ENCODE results near the gene TFF3. TPM values are rescaled to one million over a fixed set of nuclear protein-coding genes. Genes with fewer than 3 reads are reported as not detected.
A peak's percentile ranks its signal among the peaks of the same experiment; 100 is the strongest.

The TFF3 gene
- total and polyA plus RNA-seq, 2 of the 13 experiments (the other 11 are each of a cell fraction or from before 2014, with no cell fraction given): 14.2 to 26.9 TPM

DNA sequence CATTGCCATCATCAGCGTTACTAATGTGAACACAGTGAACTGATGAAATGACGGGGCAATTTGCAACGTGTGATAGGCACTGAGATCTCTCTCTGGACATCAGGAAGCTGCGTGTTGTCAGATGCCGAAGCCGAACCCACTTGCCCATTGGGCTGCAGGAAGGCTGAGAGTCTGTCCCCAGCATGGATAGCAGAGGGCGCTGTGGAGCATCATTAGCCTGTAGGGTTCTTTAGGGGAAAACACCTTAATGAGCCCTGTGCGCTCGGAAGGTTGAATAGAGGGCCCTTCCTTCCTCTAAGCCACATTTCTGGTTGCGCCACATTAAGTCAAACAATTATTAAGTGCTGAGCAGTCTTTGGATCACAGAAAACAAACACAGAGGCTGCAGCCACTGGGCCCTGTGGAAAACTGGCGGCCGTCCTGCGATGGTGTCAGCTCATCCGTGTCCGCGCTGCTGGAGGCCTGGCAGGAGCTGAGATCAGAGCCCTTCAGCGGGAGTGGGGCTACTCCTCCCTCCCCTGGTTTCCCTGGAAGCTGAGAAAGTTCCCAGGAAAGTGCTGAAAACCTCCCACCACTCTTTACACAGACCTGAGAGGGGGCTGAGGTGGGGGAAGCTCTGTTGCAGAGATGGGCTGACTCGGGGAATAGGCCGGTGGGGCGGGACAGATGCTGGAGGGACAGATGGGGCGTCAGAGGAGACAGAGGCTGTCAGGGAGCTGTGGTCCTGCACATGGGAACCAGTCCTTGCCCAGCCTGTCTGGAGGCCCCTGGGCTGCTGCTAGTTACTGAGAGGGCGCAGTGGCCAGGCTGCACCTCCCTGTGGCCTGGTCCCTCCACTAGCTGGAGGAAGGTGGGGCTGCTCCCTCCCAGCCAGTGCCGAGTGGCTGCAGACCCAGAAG is 22.9 kb upstream of the TFF3 start (continued):
- TF ChIP-seq KDM2A (CRISPR knock-in tag; IDR thresholded peaks at IDR 0.05; ENCODE audit: borderline replicate concordance, low read depth) (peak; percentile 47; the same call in 1 of the 2 replicates), RBM22 (optimal IDR thresholded peaks at IDR 0.05; ENCODE audit: low read length) (no peak), STAG1 (CRISPR knock-in tag; IDR thresholded peaks at IDR 0.05) (peak; percentile 71), MIXL1 (CRISPR knock-in tag; IDR thresholded peaks at IDR 0.05) (0 out of 2 replicates have a peak, but pooled peaks have one; percentile 48), XRCC5 (optimal IDR thresholded peaks at IDR 0.05; ENCODE audit: low read length) (peak; percentile 77), HIVEP1 (CRISPR knock-in tag; IDR thresholded peaks at IDR 0.05) (0 out of 2 replicates have a peak, but pooled peaks have one; percentile 40), ZSCAN25 (CRISPR knock-in tag; IDR thresholded peaks at IDR 0.05) (no peak), SOX6 (IDR thresholded peaks at IDR 0.05) (no peak), SOX6 (CRISPR knock-in tag; IDR thresholded peaks at IDR 0.05) (peak; percentile 39; the same call in 1 of the 2 replicates), ZNF451 (CRISPR knock-in tag; IDR thresholded peaks at IDR 0.05) (no peak), U2AF1 (optimal IDR thresholded peaks at IDR 0.05; ENCODE audit: low read depth, low read length) (no peak), CEBPB (IDR thresholded peaks at IDR 0.05; ENCODE audit: borderline replicate concordance, low read depth, low read length) (peak; percentile 51; the same call in 1 of the 2 replicates), ZSCAN20 (CRISPR knock-in tag; IDR thresholded peaks at IDR 0.05; ENCODE audit: borderline replicate concordance) (no peak), BORCS8-MEF2B (CRISPR knock-in tag; IDR thresholded peaks at IDR 0.05) (0 out of 2 replicates have a peak, but pooled peaks have one; percentile 35)
- TF ChIP-seq, protein P1, sequence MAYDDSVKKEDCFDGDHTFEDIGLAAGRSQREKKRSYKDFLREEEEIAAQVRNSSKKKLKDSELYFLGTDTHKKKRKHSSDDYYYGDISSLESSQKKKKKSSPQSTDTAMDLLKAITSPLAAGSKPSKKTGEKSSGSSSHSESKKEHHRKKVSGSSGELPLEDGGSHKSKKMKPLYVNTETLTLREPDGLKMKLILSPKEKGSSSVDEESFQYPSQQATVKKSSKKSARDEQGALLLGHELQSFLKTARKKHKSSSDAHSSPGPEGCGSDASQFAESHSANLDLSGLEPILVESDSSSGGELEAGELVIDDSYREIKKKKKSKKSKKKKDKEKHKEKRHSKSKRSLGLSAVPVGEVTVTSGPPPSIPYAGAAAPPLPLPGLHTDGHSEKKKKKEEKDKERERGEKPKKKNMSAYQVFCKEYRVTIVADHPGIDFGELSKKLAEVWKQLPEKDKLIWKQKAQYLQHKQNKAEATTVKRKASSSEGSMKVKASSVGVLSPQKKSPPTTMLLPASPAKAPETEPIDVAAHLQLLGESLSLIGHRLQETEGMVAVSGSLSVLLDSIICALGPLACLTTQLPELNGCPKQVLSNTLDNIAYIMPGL (CRISPR knock-in tag; IDR thresholded peaks at IDR 0.05; ENCODE audit: borderline replicate concordance in 1 of 2, low read depth in 1 of 2): peak in 1 of 2 experiments; percentile 56; a peak in 1 of 4 replicates
- TF ChIP-seq, protein P2, sequence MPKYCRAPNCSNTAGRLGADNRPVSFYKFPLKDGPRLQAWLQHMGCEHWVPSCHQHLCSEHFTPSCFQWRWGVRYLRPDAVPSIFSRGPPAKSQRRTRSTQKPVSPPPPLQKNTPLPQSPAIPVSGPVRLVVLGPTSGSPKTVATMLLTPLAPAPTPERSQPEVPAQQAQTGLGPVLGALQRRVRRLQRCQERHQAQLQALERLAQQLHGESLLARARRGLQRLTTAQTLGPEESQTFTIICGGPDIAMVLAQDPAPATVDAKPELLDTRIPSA (CRISPR knock-in tag; IDR thresholded peaks at IDR 0.05; ENCODE audit: borderline replicate concordance): no peak
- TF ChIP-seq, protein P3, sequence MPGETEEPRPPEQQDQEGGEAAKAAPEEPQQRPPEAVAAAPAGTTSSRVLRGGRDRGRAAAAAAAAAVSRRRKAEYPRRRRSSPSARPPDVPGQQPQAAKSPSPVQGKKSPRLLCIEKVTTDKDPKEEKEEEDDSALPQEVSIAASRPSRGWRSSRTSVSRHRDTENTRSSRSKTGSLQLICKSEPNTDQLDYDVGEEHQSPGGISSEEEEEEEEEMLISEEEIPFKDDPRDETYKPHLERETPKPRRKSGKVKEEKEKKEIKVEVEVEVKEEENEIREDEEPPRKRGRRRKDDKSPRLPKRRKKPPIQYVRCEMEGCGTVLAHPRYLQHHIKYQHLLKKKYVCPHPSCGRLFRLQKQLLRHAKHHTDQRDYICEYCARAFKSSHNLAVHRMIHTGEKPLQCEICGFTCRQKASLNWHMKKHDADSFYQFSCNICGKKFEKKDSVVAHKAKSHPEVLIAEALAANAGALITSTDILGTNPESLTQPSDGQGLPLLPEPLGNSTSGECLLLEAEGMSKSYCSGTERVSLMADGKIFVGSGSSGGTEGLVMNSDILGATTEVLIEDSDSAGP (CRISPR knock-in tag; IDR thresholded peaks at IDR 0.05; ENCODE audit: borderline replicate concordance): peak; percentile 35; the same call in 1 of the 2 replicates
- TF ChIP-seq, protein P4, sequence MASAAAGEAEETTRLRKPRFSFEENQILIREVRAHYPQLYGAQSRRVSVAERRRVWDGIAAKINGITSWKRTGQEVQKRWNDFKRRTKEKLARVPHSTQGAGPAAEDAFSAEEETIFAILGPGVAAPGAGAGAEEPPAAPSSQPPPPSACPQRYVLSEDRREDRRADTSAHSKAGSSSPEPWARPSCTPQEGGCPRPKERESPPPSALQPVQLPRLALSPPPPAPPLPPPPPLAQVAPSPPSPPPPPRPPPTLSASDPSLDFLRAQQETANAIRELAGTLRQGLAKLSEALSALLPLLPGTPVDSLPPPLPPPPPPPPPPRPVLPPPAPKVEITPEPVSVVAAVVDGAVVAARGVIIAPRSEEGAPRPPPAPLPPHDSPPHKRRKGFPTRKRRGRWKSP (CRISPR knock-in tag; IDR thresholded peaks at IDR 0.05): 0 out of 2 replicates have a peak, but pooled peaks have one; percentile 48
- TF ChIP-seq, protein P5, sequence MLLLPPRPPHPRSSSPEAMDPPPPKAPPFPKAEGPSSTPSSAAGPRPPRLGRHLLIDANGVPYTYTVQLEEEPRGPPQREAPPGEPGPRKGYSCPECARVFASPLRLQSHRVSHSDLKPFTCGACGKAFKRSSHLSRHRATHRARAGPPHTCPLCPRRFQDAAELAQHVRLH (CRISPR knock-in tag; IDR thresholded peaks at IDR 0.05; ENCODE audit: borderline replicate concordance, low read depth): 0 out of 2 replicates have a peak, but pooled peaks have one; percentile 32
- TF ChIP-seq, protein P6, sequence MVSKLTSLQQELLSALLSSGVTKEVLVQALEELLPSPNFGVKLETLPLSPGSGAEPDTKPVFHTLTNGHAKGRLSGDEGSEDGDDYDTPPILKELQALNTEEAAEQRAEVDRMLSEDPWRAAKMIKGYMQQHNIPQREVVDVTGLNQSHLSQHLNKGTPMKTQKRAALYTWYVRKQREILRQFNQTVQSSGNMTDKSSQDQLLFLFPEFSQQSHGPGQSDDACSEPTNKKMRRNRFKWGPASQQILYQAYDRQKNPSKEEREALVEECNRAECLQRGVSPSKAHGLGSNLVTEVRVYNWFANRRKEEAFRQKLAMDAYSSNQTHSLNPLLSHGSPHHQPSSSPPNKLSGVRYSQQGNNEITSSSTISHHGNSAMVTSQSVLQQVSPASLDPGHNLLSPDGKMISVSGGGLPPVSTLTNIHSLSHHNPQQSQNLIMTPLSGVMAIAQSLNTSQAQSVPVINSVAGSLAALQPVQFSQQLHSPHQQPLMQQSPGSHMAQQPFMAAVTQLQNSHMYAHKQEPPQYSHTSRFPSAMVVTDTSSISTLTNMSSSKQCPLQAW (CRISPR knock-in tag; IDR thresholded peaks at IDR 0.05): peak; percentile 15; the same call in 1 of the 2 replicates
